ENCODE results near the gene BRINP2.

The BRINP2 gene

DNA sequence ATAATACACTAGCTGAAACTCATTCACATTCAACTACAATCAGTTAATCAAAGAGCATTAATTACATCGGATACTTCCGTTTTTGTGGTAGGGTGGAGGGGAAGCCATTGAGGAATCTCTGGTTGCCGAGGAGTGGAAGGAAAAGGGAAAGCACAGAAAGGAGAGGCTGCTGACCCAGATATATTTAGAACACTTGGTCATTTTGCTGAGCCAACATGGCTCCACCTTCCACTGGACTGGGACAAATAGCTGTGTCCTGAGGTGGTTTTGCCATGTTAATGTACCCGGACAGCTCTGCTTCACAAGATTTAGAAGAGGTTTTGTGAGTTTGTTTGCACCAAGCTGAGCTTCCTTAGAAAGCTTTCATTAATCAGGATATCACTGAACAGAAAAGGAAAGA lies 32.4 kb upstream of the BRINP2 start:
- TF ChIP-seq, protein P1, sequence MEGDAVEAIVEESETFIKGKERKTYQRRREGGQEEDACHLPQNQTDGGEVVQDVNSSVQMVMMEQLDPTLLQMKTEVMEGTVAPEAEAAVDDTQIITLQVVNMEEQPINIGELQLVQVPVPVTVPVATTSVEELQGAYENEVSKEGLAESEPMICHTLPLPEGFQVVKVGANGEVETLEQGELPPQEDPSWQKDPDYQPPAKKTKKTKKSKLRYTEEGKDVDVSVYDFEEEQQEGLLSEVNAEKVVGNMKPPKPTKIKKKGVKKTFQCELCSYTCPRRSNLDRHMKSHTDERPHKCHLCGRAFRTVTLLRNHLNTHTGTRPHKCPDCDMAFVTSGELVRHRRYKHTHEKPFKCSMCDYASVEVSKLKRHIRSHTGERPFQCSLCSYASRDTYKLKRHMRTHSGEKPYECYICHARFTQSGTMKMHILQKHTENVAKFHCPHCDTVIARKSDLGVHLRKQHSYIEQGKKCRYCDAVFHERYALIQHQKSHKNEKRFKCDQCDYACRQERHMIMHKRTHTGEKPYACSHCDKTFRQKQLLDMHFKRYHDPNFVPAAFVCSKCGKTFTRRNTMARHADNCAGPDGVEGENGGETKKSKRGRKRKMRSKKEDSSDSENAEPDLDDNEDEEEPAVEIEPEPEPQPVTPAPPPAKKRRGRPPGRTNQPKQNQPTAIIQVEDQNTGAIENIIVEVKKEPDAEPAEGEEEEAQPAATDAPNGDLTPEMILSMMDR (IDR thresholded peaks at IDR 0.05; ENCODE audit: control insufficient read depth, insufficient read depth, low read depth, low read length, missing control alignments) = no peak
- H3K4me3 ChIP-seq (ENCODE audit: control insufficient read depth, low read depth, low read length) = no peak overlapping the region
- DNase-seq (ENCODE audit: low read depth) = no peak

DNA sequence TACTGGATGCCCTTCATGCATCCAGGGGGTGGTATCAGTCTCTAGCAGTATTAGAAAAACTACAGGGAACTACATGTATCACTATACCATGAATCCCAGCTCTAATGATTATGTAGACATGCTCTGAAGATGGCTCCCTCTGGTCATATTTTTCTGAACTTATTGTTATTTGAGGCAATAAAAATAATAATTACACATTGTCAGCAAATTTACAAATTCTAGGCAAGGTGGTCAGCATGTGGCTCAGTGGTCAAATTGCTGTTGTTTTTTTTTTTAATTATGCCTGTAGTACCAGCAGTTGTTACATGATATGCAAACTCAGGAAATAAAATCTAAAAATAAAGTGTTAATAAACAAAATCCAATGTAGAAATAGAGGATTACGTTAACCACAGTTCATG lies 28.7 kb upstream of the BRINP2 start:
- no peak for DNase-seq (ENCODE audit: low read depth)
- no peak overlapping the region for H3K4me3 ChIP-seq (ENCODE audit: control insufficient read depth, low read depth, low read length)
- TF ChIP-seq, protein P1 (IDR thresholded peaks at IDR 0.05; ENCODE audit: control insufficient read depth, insufficient read depth, low read depth, low read length, missing control alignments) = no peak

DNA sequence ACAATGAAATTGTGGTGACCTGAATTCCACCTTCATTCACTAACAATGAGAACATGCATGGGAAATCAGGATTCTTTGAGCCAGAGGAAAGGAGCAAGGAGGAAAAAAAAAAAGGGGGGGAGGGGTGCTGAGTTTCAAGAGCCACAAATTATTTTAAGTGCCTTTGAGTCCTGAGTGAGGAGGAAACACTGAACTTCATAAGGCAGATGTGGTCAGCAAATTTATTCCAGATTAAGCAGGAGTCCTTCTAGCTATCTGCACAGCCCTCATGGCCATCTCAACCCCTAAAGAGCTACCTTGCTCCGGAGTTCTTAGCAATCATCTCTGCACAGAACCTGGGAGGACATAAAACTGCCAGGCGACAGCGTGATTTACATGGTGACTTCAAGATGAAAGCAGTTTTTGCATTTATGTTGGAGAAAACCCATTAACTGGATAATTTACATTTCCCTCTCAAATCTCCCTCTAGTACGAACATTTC lies 27.9 kb upstream of the BRINP2 start:
- no peak overlapping the region for H3K4me3 ChIP-seq (ENCODE audit: control insufficient read depth, low read depth, low read length)
- TF ChIP-seq, protein P1 (IDR thresholded peaks at IDR 0.05; ENCODE audit: control insufficient read depth, insufficient read depth, low read depth, low read length, missing control alignments) = no peak
- no peak for DNase-seq (ENCODE audit: low read depth)

DNA sequence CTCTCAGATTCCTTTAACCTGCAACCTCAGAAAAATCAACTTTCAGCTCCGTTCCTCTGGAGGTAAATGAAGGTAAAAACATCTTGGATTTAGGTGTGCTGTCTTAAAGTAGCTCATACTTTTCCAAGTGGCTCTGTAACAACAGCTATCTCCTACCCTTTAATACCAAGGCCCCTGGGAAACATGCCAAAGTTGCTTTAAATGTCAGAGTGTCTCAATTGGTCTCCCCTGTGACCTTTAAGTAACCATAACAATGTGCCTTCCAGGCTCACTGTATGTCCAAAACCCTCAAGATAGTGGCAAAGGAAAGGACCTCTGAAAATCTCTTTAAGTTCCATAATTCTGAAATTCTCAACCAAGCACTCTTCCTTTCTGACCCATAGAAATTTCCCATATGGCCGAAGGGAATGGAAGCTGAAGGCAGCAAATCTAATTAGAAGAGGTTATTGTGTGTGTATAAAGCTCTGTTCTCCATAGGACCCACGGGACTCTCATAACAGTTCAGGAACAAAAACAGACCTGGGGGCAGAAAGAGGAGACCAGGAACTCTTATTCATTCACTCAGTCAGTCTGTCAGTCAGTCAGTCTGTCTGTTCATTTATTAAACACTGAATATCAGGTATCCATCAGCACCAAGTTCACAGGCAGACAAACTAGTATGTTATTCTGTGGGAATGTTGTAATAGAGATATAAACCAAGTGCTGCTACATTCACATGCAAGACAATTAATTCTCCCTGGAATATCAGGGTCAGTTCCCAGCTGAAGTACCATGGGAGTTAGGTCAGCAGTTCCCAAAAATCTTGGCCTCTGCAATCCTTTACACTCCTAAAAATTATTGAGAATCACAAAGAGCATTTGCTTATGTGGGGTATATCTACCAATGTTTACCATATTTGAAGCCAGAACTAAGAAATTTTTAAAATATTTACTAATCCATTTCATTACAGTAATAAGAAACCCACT lies 25.4 kb upstream of the BRINP2 start:
- no peak for DNase-seq (ENCODE audit: low read depth)
- TF ChIP-seq, protein P1 (IDR thresholded peaks at IDR 0.05; ENCODE audit: control insufficient read depth, insufficient read depth, low read depth, low read length, missing control alignments) = no peak
- H3K4me3 ChIP-seq (ENCODE audit: control insufficient read depth, low read depth, low read length) = no peak overlapping the region

DNA sequence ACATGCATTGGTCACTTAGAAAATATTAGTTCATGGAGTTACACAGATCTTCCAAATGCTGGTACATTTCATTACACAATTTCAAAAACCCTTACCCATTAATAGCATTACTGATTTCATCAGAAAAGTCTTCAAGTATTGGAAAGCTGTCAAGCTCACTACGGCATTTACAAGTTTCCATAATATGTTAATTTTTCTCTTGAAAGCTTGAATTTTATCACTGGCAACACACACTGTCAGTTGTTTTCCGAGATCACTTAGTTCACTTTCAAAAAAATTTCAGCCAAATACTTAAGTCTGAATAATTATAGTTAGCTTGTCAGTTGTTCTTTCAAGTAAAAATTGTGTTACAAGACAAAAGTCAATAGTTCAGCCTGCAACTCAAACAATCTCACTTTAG lies 24.3 kb upstream of the BRINP2 start:
- DNase-seq (ENCODE audit: low read depth) = no peak
- H3K4me3 ChIP-seq (ENCODE audit: control insufficient read depth, low read depth, low read length) = no peak overlapping the region
- TF ChIP-seq, protein P1 (IDR thresholded peaks at IDR 0.05; ENCODE audit: control insufficient read depth, insufficient read depth, low read depth, low read length, missing control alignments) = no peak

DNA sequence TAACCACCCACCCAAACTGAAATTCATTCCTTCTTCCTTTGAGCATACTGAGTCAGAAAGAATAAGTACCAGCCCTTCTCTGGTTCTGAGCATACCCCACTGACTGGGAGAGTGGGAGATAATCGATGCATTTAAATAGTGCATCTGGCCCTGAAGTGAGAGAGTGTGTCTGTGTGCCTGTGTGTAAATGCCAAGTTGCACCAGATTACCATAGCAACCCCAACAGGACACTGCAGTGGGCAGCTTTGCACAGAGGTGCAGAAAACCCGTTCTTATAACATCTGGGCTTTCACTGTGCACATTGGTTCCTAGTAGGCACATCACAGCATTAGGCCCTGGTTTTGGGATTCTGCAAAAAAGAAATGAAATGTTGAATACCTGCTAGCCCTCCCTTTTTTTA lies 8.5 kb upstream of the BRINP2 start:
- H3K4me3 ChIP-seq (ENCODE audit: control insufficient read depth, low read depth, low read length) = no peak overlapping the region
- DNase-seq (ENCODE audit: low read depth) = no peak
- TF ChIP-seq, protein P1 (IDR thresholded peaks at IDR 0.05; ENCODE audit: control insufficient read depth, insufficient read depth, low read depth, low read length, missing control alignments) = no peak

Measured in AG09309 (cell line).